Measurements from ENCODE around the gene STARD13.
A peak's percentile ranks its signal among the peaks of the same experiment; 100 is the strongest.

STARD13 gene

DNA sequence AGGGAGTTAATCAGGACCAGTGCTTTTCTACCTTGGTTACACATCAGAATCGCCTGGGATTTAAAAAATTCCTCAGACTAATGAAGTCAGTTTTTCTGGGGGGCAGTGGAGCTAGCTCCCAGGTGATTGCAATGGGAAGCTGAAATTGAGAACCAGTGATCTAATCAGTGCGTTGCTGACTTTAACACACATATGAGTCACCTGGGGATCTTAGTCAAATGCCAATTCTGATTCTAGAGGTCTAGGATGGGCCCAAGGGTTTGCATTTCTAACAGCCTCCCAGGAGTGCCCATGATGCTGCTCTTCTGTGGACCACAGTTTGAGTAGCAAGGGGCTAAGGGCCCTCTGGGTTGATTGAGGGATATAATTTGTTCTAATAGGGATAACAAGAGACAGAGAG is 214.8 kb downstream of the STARD13 start:
- Histone ChIP-seq H2AFZ (ENCODE audit: low read depth, low read length, severe bottlenecking) (no peak overlapping the region), H3K9me3 (ENCODE audit: insufficient read depth, low read length) (no peaks in the 10 kb centered on the region), H3K27me3 (ENCODE audit: low read length) (no peaks in the 10 kb centered on the region), H3K9me2 (replicated peaks; ENCODE audit: insufficient read depth, low read length) (no peaks in the 10 kb centered on the region), H4K20me1 (ENCODE audit: low read depth, low read length) (no peaks in the 10 kb centered on the region), H3K4me2 (ENCODE audit: low read depth, low read length, poor library complexity, severe bottlenecking) (no peak overlapping the region), H3K79me2 (ENCODE audit: insufficient read depth, low read length) (no peaks in the 10 kb centered on the region), H3K9ac (ENCODE audit: low read length) (no peak overlapping the region), H3F3A (ENCODE audit: insufficient read depth) (no peaks in the 10 kb centered on the region), H3K4me3 (ENCODE audit: insufficient read depth, low read length, poor library complexity, severe bottlenecking) (no peak overlapping the region), H3K36me3 (ENCODE audit: low read length) (no peaks in the 10 kb centered on the region), H3K27ac (ENCODE audit: low read depth, low read length) (no peak overlapping the region)
- TF ChIP-seq, protein P1, sequence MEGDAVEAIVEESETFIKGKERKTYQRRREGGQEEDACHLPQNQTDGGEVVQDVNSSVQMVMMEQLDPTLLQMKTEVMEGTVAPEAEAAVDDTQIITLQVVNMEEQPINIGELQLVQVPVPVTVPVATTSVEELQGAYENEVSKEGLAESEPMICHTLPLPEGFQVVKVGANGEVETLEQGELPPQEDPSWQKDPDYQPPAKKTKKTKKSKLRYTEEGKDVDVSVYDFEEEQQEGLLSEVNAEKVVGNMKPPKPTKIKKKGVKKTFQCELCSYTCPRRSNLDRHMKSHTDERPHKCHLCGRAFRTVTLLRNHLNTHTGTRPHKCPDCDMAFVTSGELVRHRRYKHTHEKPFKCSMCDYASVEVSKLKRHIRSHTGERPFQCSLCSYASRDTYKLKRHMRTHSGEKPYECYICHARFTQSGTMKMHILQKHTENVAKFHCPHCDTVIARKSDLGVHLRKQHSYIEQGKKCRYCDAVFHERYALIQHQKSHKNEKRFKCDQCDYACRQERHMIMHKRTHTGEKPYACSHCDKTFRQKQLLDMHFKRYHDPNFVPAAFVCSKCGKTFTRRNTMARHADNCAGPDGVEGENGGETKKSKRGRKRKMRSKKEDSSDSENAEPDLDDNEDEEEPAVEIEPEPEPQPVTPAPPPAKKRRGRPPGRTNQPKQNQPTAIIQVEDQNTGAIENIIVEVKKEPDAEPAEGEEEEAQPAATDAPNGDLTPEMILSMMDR (IDR thresholded peaks at IDR 0.05; ENCODE audit: insufficient read depth, low read length, poor library complexity, severe bottlenecking), result no peak
- TF ChIP-seq EZH2phosphoT487 (conservative IDR thresholded peaks at IDR 0.05; ENCODE audit: low read length), result no peak

DNA sequence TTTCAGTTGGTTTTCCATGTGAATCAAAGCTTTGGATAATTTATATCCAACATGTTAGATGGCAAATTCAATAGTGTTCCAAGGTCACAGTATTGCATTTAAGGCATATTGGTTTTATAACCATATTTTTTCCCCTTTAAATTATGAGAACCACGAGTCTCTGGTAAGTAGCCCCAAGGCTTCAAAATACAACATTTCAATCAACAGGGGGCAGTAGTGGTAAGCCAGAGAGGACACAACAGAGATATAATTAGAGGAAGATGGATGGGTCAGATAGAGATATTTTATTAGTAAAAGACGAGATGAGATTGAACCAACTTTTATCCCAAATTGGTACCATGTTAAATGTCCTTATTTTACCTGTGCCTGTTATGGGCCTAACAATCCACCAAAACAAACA is 216.2 kb downstream of the STARD13 start:
- no peaks in the 10 kb centered on the region for H3K79me2 ChIP-seq (ENCODE audit: insufficient read depth, low read length)
- no peaks in the 10 kb centered on the region for H3F3A ChIP-seq (ENCODE audit: insufficient read depth)
- H2AFZ ChIP-seq (ENCODE audit: low read depth, low read length, severe bottlenecking), result no peak overlapping the region
- no peaks in the 10 kb centered on the region for H3K27me3 ChIP-seq (ENCODE audit: low read length)
- no peak overlapping the region for H3K4me3 ChIP-seq (ENCODE audit: insufficient read depth, low read length, poor library complexity, severe bottlenecking)
- H3K4me2 ChIP-seq (ENCODE audit: low read depth, low read length, poor library complexity, severe bottlenecking), result no peak overlapping the region
- H3K36me3 ChIP-seq (ENCODE audit: low read length), result no peaks in the 10 kb centered on the region
- H3K27ac ChIP-seq (ENCODE audit: low read depth, low read length), result no peak overlapping the region
- H4K20me1 ChIP-seq (ENCODE audit: low read depth, low read length), result no peaks in the 10 kb centered on the region
- no peaks in the 10 kb centered on the region for H3K9me3 ChIP-seq (ENCODE audit: insufficient read depth, low read length)
- H3K9ac ChIP-seq (ENCODE audit: low read length), result no peak overlapping the region
- no peaks in the 10 kb centered on the region for H3K9me2 ChIP-seq (replicated peaks; ENCODE audit: insufficient read depth, low read length)
- TF ChIP-seq, protein P1 (IDR thresholded peaks at IDR 0.05; ENCODE audit: insufficient read depth, low read length, poor library complexity, severe bottlenecking), result peak; percentile 21
- TF ChIP-seq EZH2phosphoT487 (conservative IDR thresholded peaks at IDR 0.05; ENCODE audit: low read length), result no peak

DNA sequence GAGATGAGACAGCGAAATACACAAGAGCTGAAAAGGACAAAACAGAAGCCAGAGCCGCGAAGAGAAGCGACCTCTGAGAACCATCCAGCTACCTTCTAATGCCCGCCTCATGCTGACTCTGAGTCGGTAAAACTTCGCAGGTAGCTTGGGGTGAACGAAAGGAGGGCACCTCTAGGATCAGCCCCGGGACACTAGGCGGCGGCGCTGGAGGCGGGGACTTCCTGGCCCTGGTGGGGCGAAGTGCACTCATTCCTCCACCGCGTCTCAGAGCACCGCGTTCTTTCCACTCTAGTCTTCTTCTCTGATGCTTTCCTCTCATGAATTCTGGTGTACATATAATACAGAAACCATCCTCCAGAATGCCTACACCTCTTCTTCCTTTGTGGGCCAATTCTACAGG is 219.2 kb downstream of the STARD13 start:
- no peaks in the 10 kb centered on the region for H4K20me1 ChIP-seq (ENCODE audit: low read depth, low read length)
- TF ChIP-seq, protein P1 (IDR thresholded peaks at IDR 0.05; ENCODE audit: insufficient read depth, low read length, poor library complexity, severe bottlenecking), result no peak

DNA sequence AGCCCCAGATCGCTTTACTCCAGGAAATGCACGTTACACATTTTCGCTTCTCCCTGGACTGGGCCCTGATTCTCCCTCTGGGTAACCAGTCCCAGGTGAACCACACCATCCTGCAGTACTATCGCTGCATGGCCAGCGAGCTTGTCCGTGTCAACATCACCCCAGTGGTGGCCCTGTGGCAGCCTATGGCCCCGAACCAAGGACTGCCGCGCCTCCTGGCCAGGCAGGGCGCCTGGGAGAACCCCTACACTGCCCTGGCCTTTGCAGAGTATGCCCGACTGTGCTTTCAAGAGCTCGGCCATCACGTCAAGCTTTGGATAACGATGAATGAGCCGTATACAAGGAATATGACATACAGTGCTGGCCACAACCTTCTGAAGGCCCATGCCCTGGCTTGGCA is 224.7 kb downstream of the STARD13 start:
- H3K36me3 ChIP-seq (ENCODE audit: low read length), result no peaks in the 10 kb centered on the region
- no peaks in the 10 kb centered on the region for H3K9me2 ChIP-seq (replicated peaks; ENCODE audit: insufficient read depth, low read length)
- no peak overlapping the region for H2AFZ ChIP-seq (ENCODE audit: low read depth, low read length, severe bottlenecking)
- no peak overlapping the region for H3K4me3 ChIP-seq (ENCODE audit: insufficient read depth, low read length, poor library complexity, severe bottlenecking)
- H3K27me3 ChIP-seq (ENCODE audit: low read length), result no peaks in the 10 kb centered on the region
- H3F3A ChIP-seq (ENCODE audit: insufficient read depth), result no peaks in the 10 kb centered on the region
- H3K9ac ChIP-seq (ENCODE audit: low read length), result no peak overlapping the region
- no peak overlapping the region for H3K27ac ChIP-seq (ENCODE audit: low read depth, low read length)
- no peaks in the 10 kb centered on the region for H3K9me3 ChIP-seq (ENCODE audit: insufficient read depth, low read length)
- H3K4me2 ChIP-seq (ENCODE audit: low read depth, low read length, poor library complexity, severe bottlenecking), result no peak overlapping the region
- TF ChIP-seq, protein P1 (IDR thresholded peaks at IDR 0.05; ENCODE audit: insufficient read depth, low read length, poor library complexity, severe bottlenecking), result no peak
- TF ChIP-seq EZH2phosphoT487 (conservative IDR thresholded peaks at IDR 0.05; ENCODE audit: low read length), result no peak
- no peaks in the 10 kb centered on the region for H4K20me1 ChIP-seq (ENCODE audit: low read depth, low read length)
- no peaks in the 10 kb centered on the region for H3K79me2 ChIP-seq (ENCODE audit: insufficient read depth, low read length)

More for the DNA sequence above, 219.2 kb downstream of the STARD13 start:
- Histone ChIP-seq H3K79me2 (ENCODE audit: insufficient read depth, low read length) (no peaks in the 10 kb centered on the region), H3K27ac (ENCODE audit: low read depth, low read length) (no peak overlapping the region), H3K4me2 (ENCODE audit: low read depth, low read length, poor library complexity, severe bottlenecking) (no peak overlapping the region), H3K4me3 (ENCODE audit: insufficient read depth, low read length, poor library complexity, severe bottlenecking) (no peak overlapping the region), H3K9me2 (replicated peaks; ENCODE audit: insufficient read depth, low read length) (no peaks in the 10 kb centered on the region), H3K27me3 (ENCODE audit: low read length) (no peaks in the 10 kb centered on the region), H2AFZ (ENCODE audit: low read depth, low read length, severe bottlenecking) (no peak overlapping the region), H3K9me3 (ENCODE audit: insufficient read depth, low read length) (no peaks in the 10 kb centered on the region), H3K36me3 (ENCODE audit: low read length) (no peaks in the 10 kb centered on the region), H3K9ac (ENCODE audit: low read length) (no peak overlapping the region), H3F3A (ENCODE audit: insufficient read depth) (no peaks in the 10 kb centered on the region)
